ENCODE results near the gene PAK1.

GRCh38 chr11:77428598-77428997, 45.3 kb downstream of the PAK1 start:
- TF ChIP-seq CTCF (IDR thresholded peaks at IDR 0.05), result no peak
- no peak for TF ChIP-seq POLR2A (IDR thresholded peaks at IDR 0.05)
- no peak for TF ChIP-seq POLR2AphosphoS5 (IDR thresholded peaks at IDR 0.05)
- TF ChIP-seq EP300 (IDR thresholded peaks at IDR 0.05), result no peak
